Measurements from ENCODE around the gene RNASEL. TPM values are rescaled to one million over a fixed set of nuclear protein-coding genes. Genes with fewer than 3 reads are reported as not detected.

Gene RNASEL
- total and polyA plus RNA-seq, 2 of the 13 experiments (the other 11 are each of a cell fraction or from before 2014, with no cell fraction given), result 0.05 to 0.20 TPM

DNA sequence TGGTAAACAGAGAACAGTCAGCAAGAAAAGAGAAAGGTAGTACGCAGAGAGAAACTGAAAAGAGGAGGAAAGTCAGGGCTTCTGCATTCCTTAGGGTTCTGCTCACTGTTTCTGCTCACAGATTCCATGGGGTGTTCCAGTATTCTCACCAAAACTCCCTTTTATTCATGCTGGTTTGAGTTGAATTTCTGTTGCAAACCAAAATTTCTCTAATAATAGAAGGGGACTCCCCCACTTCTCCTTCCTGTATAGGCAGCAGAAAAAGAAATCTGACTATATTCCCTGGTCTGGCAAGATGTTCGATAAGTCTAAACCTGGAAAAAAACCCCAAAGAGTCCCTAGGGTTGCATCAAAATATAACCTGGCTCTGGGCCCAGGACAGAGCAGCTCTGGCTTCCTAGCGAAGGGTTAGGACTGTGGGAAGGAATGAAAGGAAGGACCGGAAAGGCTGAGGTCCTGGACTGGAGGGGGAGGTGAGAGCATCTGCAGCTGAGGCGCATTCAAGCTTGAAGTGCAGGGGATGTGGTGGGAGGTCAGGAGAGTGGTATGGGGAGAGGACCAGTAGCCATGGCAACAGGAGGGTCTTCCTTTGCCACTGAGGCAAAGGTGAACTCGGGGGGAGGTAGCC is 34.0 kb upstream of the RNASEL start (continued):
- TF ChIP-seq, protein P1, sequence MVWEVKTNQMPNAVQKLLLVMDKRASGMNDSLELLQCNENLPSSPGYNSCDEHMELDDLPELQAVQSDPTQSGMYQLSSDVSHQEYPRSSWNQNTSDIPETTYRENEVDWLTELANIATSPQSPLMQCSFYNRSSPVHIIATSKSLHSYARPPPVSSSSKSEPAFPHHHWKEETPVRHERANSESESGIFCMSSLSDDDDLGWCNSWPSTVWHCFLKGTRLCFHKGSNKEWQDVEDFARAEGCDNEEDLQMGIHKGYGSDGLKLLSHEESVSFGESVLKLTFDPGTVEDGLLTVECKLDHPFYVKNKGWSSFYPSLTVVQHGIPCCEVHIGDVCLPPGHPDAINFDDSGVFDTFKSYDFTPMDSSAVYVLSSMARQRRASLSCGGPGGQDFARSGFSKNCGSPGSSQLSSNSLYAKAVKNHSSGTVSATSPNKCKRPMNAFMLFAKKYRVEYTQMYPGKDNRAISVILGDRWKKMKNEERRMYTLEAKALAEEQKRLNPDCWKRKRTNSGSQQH (CRISPR knock-in tag; IDR thresholded peaks at IDR 0.05; ENCODE audit: low read depth), result no peak

DNA sequence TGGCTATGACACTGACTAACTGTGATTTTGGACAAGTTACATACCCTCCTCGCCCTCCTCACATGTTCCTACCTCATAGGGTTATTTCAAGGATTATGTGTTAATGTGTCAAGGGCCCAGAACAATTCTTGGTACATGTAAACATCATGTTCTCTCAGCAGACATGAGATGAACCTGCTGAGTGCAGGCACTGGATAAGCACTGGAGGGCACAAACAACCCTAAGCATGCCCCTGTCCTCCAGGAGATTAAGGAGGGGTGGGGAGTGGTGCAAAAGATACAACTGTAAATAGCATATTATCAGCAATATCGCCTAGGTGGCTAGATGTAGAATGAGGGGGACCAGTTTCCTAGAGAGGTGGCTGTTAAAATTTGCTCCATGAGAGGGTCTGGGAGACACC is 32.9 kb upstream of the RNASEL start:
- BruUV-seq (replicated peaks), result no TSS peak
- H3K4me3 ChIP-seq (replicated peaks in 1 of 3; ENCODE audit: insufficient read depth in 1 of 3, low read depth in 2 of 3, low read length in 3 of 3), result no peak overlapping the region
- H3K79me2 ChIP-seq (ENCODE audit: insufficient read depth, low read length), result no peaks in the 10 kb centered on the region
- no peak overlapping the region for H3K9ac ChIP-seq (ENCODE audit: insufficient read depth, low read depth, low read length)
- H4K20me1 ChIP-seq (ENCODE audit: insufficient read depth, low read length), result no peaks in the 10 kb centered on the region
- FAIRE-seq, result no peak
- intact Hi-C loops (cut with micrococcal nuclease; ENCODE audit: unreplicated experiment) (no loop called here), in situ Hi-C loops (cut with HindIII; ENCODE audit: extremely low pct_ligation_motif_present, low pct_unique_long_range_greater_than_20kb) (no loop called here)
- no peak overlapping the region for H3K4me2 ChIP-seq (ENCODE audit: low read depth, low read length)
- 4% methylated on average over 2 of the region's 2 CpGs for WGBS (ENCODE audit: low lambda C conversion rate)
- peaks cover 0 to 7% of the 10 kb centered on the region in 2 experiments; a peak in 3 of 5 replicates for H3K27me3 ChIP-seq (ENCODE audit: control insufficient read depth in 1 of 2, insufficient read depth in 2 of 2, low read length in 2 of 2)
- H3K36me3 ChIP-seq (replicated peaks in 1 of 2; ENCODE audit: control insufficient read depth in 1 of 2, insufficient read depth in 2 of 2, low read length in 2 of 2), result no peaks in the 10 kb centered on the region
- H3K27ac ChIP-seq (ENCODE audit: extremely low read length, insufficient read depth, low read length), result no peak overlapping the region
- H2AFZ ChIP-seq (ENCODE audit: low read length), result no peak overlapping the region
- no peak for DNase-seq (ENCODE audit: low spot score)
- H3K9me3 ChIP-seq (ENCODE audit: low read length), result no peaks in the 10 kb centered on the region
- ATAC-seq, result no peak
- H3K4me1 ChIP-seq (ENCODE audit: insufficient read depth, low read length), result no peaks in the 10 kb centered on the region
- ChIA-PET CTCF (ENCODE audit: low intra/inter-chr PET ratio, low total read pairs) (no interaction called here), POLR2A (no interaction called here)
- TF ChIP-seq ZNF569 (CRISPR knock-in tag; IDR thresholded peaks at IDR 0.05; ENCODE audit: borderline replicate concordance) (no peak), ATRX (CRISPR knock-in tag; IDR thresholded peaks at IDR 0.05; ENCODE audit: borderline replicate concordance) (no peak), ZNF614 (CRISPR knock-in tag; IDR thresholded peaks at IDR 0.05; ENCODE audit: borderline replicate concordance) (no peak), ZNF776 (CRISPR knock-in tag; IDR thresholded peaks at IDR 0.05) (no peak), ZNF724P (CRISPR knock-in tag; IDR thresholded peaks at IDR 0.05; ENCODE audit: borderline replicate concordance) (no peak), TCF7 (IDR thresholded peaks at IDR 0.05; ENCODE audit: low read depth) (no peak), FOSL1 (CRISPR knock-in tag; IDR thresholded peaks at IDR 0.05; ENCODE audit: borderline replicate concordance) (no peak)
- TF ChIP-seq, protein P2, sequence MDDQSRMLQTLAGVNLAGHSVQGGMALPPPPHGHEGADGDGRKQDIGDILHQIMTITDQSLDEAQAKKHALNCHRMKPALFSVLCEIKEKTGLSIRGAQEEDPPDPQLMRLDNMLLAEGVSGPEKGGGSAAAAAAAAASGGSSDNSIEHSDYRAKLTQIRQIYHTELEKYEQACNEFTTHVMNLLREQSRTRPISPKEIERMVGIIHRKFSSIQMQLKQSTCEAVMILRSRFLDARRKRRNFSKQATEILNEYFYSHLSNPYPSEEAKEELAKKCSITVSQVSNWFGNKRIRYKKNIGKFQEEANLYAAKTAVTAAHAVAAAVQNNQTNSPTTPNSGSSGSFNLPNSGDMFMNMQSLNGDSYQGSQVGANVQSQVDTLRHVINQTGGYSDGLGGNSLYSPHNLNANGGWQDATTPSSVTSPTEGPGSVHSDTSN (CRISPR knock-in tag; IDR thresholded peaks at IDR 0.05; ENCODE audit: borderline replicate concordance), result no peak
- TF ChIP-seq, protein P3, sequence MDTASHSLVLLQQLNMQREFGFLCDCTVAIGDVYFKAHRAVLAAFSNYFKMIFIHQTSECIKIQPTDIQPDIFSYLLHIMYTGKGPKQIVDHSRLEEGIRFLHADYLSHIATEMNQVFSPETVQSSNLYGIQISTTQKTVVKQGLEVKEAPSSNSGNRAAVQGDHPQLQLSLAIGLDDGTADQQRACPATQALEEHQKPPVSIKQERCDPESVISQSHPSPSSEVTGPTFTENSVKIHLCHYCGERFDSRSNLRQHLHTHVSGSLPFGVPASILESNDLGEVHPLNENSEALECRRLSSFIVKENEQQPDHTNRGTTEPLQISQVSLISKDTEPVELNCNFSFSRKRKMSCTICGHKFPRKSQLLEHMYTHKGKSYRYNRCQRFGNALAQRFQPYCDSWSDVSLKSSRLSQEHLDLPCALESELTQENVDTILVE (CRISPR knock-in tag; IDR thresholded peaks at IDR 0.05), result no peak
- TF ChIP-seq, protein P4, sequence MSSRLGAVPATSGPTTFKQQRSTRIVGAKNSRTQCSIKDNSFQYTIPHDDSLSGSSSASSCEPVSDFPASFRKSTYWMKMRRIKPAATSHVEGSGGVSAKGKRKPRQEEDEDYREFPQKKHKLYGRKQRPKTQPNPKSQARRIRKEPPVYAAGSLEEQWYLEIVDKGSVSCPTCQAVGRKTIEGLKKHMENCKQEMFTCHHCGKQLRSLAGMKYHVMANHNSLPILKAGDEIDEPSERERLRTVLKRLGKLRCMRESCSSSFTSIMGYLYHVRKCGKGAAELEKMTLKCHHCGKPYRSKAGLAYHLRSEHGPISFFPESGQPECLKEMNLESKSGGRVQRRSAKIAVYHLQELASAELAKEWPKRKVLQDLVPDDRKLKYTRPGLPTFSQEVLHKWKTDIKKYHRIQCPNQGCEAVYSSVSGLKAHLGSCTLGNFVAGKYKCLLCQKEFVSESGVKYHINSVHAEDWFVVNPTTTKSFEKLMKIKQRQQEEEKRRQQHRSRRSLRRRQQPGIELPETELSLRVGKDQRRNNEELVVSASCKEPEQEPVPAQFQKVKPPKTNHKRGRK (CRISPR knock-in tag; IDR thresholded peaks at IDR 0.05), result no peak
- TF ChIP-seq, protein P5, sequence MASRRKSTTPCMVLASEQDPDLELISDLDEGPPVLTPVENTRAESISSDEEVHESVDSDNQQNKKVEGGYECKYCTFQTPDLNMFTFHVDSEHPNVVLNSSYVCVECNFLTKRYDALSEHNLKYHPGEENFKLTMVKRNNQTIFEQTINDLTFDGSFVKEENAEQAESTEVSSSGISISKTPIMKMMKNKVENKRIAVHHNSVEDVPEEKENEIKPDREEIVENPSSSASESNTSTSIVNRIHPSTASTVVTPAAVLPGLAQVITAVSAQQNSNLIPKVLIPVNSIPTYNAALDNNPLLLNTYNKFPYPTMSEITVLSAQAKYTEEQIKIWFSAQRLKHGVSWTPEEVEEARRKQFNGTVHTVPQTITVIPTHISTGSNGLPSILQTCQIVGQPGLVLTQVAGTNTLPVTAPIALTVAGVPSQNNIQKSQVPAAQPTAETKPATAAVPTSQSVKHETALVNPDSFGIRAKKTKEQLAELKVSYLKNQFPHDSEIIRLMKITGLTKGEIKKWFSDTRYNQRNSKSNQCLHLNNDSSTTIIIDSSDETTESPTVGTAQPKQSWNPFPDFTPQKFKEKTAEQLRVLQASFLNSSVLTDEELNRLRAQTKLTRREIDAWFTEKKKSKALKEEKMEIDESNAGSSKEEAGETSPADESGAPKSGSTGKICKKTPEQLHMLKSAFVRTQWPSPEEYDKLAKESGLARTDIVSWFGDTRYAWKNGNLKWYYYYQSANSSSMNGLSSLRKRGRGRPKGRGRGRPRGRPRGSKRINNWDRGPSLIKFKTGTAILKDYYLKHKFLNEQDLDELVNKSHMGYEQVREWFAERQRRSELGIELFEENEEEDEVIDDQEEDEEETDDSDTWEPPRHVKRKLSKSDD (CRISPR knock-in tag; IDR thresholded peaks at IDR 0.05; ENCODE audit: low read depth), result no peak
